DOHH2 (cell line): Measurements from ENCODE around the gene CRADD.

ENCODE experiments used
- H3F3A ChIP-seq: fragments of 200-600 bp; sonication (generic), shearing (Covaris generic); 2 replicates; pipeline ENCODE4 v1.6.0; 2016; ENCODE audit warnings: antibody characterized with exemption, mild to moderate bottlenecking; ENCODE audit not compliant: control insufficient read depth, insufficient read depth
- H3K27ac ChIP-seq: fragments of 200-600 bp; sonication (generic); 2 replicates; pipeline ENCODE4 v1.5.1; 2014; ENCODE audit warnings: low read depth, mild to moderate bottlenecking, low read length, moderate library complexity
- H3K27me3 ChIP-seq: fragments of 200-600 bp; sonication (generic); 2 replicates; pipeline ENCODE4 v1.6.1; 2014; ENCODE audit warnings: mild to moderate bottlenecking, low read length, mixed read lengths; ENCODE audit not compliant: control insufficient read depth
- H3K36me3 ChIP-seq: fragments of 200-600 bp; sonication (generic); 2 replicates; pipeline ENCODE4 v1.6.1; 2014; ENCODE audit warnings: mild to moderate bottlenecking, low read length, moderate library complexity, mixed read lengths; ENCODE audit not compliant: control insufficient read depth
- H3K4me1 ChIP-seq: fragments of 200-600 bp; sonication (generic); 2 replicates; pipeline ENCODE4 v1.6.1; 2014; ENCODE audit warnings: mild to moderate bottlenecking, low read length, mixed read lengths; ENCODE audit not compliant: control insufficient read depth
- H3K4me2 ChIP-seq: fragments of 200-600 bp; sonication (generic); 2 replicates; pipeline ENCODE4 v1.6.0; 2014; ENCODE audit warnings: mild to moderate bottlenecking, low read length, moderate library complexity
- H3K4me3 ChIP-seq: fragments of 200-600 bp; sonication (generic); 2 replicates; pipeline ENCODE4 v1.5.1; 2014; ENCODE audit warnings: mild to moderate bottlenecking, low read length, mixed read lengths
- H3K79me2 ChIP-seq: fragments of 200-600 bp; sonication (generic); 2 replicates; pipeline ENCODE4 v1.6.1; 2014; ENCODE audit warnings: mild to moderate bottlenecking, low read length, mixed read lengths; ENCODE audit not compliant: control insufficient read depth
- H3K9me2 ChIP-seq: fragments of 200-600 bp; sonication (generic); replicated peaks from 2 replicates; pipeline ENCODE4 v1.6.1; 2014; ENCODE audit warnings: mild to moderate bottlenecking, low read length, mixed read lengths; ENCODE audit not compliant: control insufficient read depth
- H3K9me3 ChIP-seq: fragments of 200-600 bp; sonication (generic); 2 replicates; pipeline ENCODE4 v1.6.1; 2014; ENCODE audit warnings: antibody characterized with exemption, low read length, mixed read lengths; ENCODE audit not compliant: control insufficient read depth, insufficient read depth
- H4K20me1 ChIP-seq: fragments of 200-600 bp; sonication (generic); 2 replicates; pipeline ENCODE4 v1.6.0; 2014; ENCODE audit warnings: low read depth, mild to moderate bottlenecking, antibody characterized with exemption, low read length, moderate library complexity; ENCODE audit not compliant: control insufficient read depth, insufficient read depth
- CTCF ChIP-seq: fragments of 200-600 bp; sonication (generic); IDR thresholded peaks from one replicate; pipeline ENCODE4 v1.5.1; 2014; ENCODE audit warnings: antibody characterized with exemption, mild to moderate bottlenecking, low read depth, low read length; ENCODE audit not compliant: poor library complexity, severe bottlenecking
- EZH2phosphoT487 ChIP-seq: fragments of 200-600 bp; sonication (generic); IDR thresholded peaks from 2 replicates; pipeline ENCODE4 v1.6.1; 2017; ENCODE audit warnings: borderline replicate concordance, mild to moderate bottlenecking, antibody characterized with exemption, low read length, moderate library complexity, mixed read lengths

CRADD gene

GRCh38 chr12:93759512-93760081, 82.4 kb downstream of the CRADD start:
- Histone ChIP-seq H3K27ac (no peak overlapping the region), H3K79me2 (no peaks in the 10 kb centered on the region), H3K36me3 (no peaks in the 10 kb centered on the region), H3K4me1 (no peaks in the 10 kb centered on the region), H4K20me1 (no peaks in the 10 kb centered on the region), H3F3A (no peaks in the 10 kb centered on the region), H3K27me3 (no peaks in the 10 kb centered on the region), H3K9me2 (no peaks in the 10 kb centered on the region), H3K4me3 (no peak overlapping the region), H3K4me2 (no peak overlapping the region), H3K9me3 (no peaks in the 10 kb centered on the region)
- no peak for TF ChIP-seq EZH2phosphoT487
- TF ChIP-seq CTCF = no peak

GRCh38 chr12:93760275-93760875, 83.2 kb downstream of the CRADD start:
- Histone ChIP-seq H3K4me2 (no peak overlapping the region), H3F3A (no peaks in the 10 kb centered on the region), H3K4me1 (no peaks in the 10 kb centered on the region), H3K79me2 (no peaks in the 10 kb centered on the region), H3K27me3 (no peaks in the 10 kb centered on the region), H3K9me2 (no peaks in the 10 kb centered on the region), H3K4me3 (no peak overlapping the region), H3K27ac (no peak overlapping the region), H3K9me3 (no peaks in the 10 kb centered on the region), H4K20me1 (no peaks in the 10 kb centered on the region), H3K36me3 (no peaks in the 10 kb centered on the region)
- TF ChIP-seq EZH2phosphoT487 (no peak), CTCF (no peak)

GRCh38 chr12:93762059-93762719, 85.0 kb downstream of the CRADD start:
- H4K20me1 ChIP-seq = no peaks in the 10 kb centered on the region; the same call in 1 of the 2 replicates
- H3K27ac ChIP-seq = no peak overlapping the region
- H3K4me1 ChIP-seq = no peaks in the 10 kb centered on the region
- H3K4me3 ChIP-seq = no peak overlapping the region
- no peaks in the 10 kb centered on the region for H3K79me2 ChIP-seq
- H3K4me2 ChIP-seq = no peak overlapping the region
- TF ChIP-seq CTCF (no peak), EZH2phosphoT487 (no peak)
- H3K27me3 ChIP-seq = no peaks in the 10 kb centered on the region
- no peaks in the 10 kb centered on the region for H3K9me3 ChIP-seq
- H3K9me2 ChIP-seq = no peaks in the 10 kb centered on the region
- H3F3A ChIP-seq = no peaks in the 10 kb centered on the region
- H3K36me3 ChIP-seq = no peaks in the 10 kb centered on the region
